Measurements from ENCODE around the gene RBBP7. TPM values are rescaled to one million over a fixed set of nuclear protein-coding genes. Genes with fewer than 3 reads are reported as not detected.

The RBBP7 gene
- total RNA-seq, 1 donor: 84.8 TPM

DNA sequence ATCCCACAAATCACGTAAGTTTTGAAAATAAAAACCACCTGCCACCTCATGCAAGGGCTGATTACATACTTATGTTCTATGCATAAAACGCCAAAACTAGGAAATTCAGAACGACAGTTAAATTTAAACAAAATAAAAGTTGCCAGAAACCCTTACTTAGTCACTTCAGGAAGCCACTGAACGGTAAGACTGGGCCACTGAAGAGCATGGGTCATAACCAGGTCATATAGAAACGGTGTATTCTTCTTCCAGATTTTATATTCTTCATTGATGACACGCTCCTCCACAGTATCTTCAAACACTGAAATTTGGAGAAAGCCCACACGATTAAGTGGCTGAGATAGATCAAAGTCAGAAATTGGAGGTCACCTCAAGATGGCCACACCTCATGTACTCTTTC lies 1.2 kb downstream of the RBBP7 start:
- DNase-seq (ENCODE audit: low read depth in 2 of 3, low spot score in 2 of 3): peak in 1 of 3 donors; percentile 2

DNA sequence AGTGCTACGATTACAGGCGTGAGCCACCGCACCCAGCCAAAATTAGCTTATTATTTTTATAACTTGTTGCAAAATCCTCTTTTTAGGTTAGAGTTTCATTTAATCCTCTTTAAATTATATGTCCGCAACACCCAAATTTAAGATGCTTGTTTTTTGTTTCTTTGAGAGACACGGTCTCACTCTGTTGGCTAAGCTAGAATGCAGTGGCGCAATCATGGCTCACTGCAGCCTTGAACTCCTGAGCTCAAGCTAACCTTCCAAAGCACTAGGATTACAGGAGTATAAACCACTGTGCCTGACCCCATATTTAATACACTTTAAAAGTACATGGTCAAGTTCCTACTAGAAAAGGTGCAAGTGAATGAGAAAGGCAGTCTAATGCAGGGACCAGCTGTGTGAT lies 2.2 kb downstream of the RBBP7 start:
- no peak for DNase-seq (ENCODE audit: low read depth in 2 of 3, low spot score in 2 of 3)

DNA sequence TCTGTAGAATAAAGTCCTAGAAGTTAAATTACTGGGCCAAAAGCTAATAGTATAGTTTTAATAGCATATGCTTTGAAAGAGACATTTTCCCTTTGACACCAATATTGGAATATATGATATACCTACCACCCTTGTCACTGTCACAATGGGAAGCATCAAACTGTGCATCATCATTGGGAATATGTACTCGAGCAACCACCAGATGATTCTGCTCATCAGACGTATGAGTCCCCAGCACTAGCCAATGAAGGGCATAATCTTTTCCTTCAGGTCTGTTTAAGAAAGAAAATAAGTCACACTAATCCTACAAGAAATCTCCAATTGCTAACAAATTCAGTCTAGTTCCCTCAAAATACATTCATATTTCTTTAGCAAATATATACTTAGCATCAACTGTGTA lies 7.3 kb downstream of the RBBP7 start:
- no peak for DNase-seq (ENCODE audit: low read depth in 2 of 3, low spot score in 2 of 3)

DNA sequence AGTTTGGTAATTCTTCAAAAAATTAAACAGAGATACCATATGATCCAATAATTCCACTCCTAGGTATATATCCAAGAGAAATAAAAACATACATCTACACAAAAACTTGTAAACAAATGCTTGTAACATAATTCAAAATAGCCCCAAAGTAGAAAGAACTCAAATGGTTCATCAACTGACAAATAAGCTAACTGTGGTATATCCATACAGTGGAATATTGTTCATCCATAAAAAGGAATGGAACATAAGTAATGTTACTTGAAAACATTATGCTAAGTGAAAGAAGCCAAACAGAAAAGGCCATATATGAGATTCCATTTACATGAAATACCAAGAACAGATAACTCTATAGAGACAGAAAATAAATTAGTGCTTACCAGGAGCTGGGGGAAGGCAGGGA lies 13.4 kb downstream of the RBBP7 start:
- no peak for DNase-seq (ENCODE audit: low read depth in 2 of 3, low spot score in 2 of 3)

DNA sequence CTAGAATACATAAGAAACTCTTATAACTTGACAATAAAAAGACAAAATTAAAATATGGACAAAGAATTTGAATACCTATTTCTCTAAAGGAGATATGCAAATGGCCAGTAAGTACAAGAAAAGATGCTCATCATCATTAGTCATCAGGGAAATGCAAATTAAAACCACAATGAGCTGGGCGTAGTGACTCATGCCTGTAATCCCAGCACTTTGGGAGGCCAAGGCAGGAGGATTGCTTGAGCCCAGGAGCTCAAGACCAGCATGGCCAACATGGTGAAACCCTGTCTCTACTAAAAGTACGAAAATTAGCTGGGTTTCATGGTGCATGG lies 14.1 kb downstream of the RBBP7 start:
- peak in 2 of 3 donors; percentile 5 to 14 for DNase-seq (ENCODE audit: low read depth in 2 of 3, low spot score in 2 of 3)

DNA sequence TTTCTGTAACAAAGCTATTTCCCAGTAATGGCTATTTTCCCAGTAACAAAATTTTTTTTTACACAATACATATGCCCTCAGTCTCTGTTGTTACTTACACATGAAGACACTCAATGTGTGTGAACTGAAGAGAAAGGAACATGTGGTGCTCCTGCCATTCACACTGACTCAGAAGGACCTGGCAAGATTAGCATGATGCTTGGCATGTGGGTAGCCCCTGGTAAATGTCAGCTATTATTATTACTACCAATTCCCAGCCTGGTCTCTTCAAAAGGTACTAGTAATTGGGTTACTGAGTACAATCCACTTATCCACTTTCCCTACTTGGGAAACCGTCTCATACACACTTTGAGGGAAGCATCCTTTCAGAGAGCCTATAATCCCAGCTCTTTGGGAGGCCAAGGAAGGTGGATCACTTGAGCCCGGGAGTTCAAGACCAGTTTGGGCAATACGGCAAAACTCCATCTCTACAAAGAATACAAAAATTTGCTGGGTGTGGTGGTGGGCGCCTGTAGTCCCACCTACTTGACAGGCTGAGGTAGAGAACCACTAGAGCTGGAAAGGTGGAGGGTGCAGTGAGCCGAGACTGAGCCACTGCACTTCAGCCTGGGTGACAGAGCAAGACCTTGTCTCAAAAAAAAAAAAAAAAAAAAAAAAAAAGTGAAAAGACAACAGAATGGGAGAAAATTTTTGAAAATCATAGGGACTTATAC lies 14.6 kb downstream of the RBBP7 start:
- no peak for DNase-seq (ENCODE audit: low read depth in 2 of 3, low spot score in 2 of 3)

DNA sequence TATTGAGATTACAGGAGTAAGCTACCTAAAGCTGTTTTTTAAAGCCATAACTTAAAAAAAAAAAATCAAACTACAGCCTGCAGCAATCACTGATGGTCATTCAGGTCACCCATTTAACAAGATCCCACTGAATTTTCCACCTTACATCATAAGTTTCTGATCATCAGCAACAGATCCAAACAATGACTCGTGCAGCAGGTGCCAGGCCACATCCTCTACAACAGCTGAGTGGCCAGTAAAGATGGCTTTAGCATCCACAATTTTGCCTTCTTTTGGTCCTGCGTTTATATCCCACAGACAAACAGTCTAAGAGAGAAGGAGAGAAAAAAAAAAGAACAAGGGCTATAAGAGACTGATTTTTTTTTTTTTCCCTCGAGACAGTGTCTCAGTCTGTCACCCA lies 16.6 kb downstream of the RBBP7 start:
- no peak for DNase-seq (ENCODE audit: low read depth in 2 of 3, low spot score in 2 of 3)

DNA sequence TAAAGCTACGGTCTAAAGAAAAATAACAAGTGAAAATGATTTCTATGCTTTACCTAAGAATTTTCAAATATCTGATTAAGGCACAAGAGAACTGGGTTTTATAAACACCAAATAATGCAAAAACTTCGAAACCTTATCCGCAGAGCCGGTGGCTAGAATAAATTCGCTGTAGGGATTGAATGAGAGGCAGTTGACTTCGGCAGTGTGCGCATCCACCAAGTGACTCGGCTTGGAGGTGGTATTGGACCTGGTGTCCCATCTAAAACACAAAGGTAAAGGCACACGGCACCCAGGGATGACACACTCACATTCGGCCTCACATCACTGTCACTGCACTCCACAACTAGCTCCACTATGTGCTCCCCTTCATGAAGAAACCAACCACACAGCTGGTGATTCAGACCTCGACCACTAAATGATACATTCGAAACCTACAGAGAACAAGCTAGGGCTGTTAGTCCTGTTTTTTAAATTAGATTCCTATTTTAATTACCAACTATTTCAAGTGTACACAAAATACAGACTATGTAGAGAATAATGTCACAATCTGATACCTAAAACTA lies 17.5 kb downstream of the RBBP7 start:
- no peak for DNase-seq (ENCODE audit: low read depth in 2 of 3, low spot score in 2 of 3)

DNA sequence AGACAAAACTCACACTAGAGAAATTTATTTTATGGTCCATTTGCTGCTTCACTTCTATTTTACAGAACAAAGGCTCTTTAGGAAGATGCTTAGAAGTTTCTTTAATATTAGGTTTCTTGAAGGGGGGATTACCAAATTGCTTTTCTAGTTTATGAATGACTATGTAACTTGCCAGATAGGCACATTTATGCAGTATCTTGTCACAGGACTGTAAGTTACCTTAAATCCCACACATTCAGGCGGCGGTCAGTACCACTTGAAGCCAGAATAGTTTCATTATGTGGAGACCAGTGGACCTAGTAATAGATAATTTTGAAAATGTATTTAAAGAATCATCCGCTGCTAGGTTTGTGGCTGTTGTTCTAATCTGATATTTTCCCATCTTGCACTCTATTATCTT lies 18.3 kb downstream of the RBBP7 start:
- DNase-seq (ENCODE audit: low read depth in 2 of 3, low spot score in 2 of 3): no peak

DNA sequence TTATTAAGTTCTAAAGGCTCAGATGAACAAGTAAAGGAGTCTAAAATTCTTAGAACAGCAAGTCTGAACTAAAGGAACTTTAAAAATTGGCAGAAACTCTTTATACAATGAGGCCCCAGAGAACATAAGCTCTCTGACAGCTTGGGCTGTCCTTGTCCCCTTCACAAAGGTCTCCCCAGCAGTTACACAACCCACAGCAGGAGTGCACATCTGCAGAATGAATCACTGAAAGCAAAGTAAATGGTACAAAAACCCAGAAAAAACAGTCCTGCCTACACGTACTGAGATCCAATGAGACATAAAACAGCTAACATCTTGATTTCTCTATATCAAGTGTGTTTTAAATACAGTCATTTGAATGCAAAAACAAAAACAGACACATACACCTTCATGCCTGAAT lies 18.7 kb downstream of the RBBP7 start:
- no peak for DNase-seq (ENCODE audit: low read depth in 2 of 3, low spot score in 2 of 3)

DNA sequence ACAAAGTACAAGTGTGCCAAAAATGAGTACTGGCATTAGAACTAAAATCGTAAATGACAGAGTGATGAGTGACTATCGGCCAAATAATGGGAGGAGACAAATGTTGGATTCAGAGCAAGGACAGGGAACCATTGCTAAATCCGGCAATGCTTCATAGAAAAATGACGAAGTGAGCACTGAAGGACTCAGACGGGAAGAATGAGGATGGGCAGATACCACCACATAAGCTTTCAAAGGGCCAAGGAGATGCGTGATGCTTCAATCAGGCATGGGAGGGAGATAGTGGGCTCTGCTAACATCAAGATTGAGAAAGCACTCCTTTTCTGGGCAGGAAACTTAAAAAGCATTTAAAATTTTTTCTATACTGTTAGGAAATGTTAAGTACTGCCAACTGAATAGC lies 21.6 kb downstream of the RBBP7 start:
- no peak for DNase-seq (ENCODE audit: low read depth in 2 of 3, low spot score in 2 of 3)

DNA sequence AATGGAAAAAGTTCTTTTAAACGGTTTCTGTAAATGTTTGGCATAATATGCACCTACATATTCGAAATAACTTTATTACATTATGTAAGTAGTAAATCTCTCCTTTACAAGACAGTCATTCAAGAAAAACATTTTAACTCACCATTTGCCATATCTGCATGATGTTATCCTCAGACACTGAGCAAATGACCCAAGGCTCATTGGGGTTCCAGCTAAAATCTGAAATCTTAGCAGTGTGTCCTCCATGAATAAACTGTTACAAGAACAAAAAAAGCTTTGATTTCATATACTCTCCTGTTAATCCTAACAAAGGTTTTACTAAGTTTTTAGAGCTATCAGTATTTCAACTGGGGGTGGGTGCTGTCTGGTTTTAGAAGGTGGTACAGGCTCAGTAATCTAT lies 24.5 kb downstream of the RBBP7 start:
- no peak for DNase-seq (ENCODE audit: low read depth in 2 of 3, low spot score in 2 of 3)

DNA sequence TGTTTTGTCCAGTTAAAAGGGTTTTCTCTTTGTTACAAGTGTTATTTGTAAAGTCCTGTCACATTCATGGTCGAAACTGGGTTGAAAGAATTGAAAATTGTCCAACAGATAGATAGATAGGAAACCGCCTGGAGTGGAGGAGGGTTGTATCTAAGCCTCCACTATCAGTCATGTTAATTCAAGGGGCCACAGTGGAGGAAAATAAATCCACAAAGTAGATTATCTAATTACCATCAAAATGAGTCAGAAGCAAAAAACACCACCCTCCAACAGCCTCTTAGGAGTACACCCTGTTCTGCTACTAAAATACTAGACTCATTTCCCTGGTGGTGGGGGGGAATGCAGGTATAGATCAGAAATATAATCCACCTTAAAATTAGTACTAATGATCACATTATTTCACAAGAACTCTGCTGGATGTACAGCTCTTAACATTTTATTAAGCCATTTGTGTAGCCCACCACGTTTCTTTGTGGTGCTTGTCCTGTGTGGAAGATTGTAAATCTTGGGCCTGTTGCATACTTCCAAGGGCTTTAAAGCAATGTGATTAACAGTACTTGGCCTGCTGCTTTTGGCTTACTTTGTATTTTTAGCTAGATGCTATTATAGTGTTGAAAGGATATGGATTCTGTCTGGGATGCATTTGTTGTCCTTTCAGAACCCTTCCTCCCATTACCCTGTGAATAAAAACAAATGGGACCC lies 26.8 kb downstream of the RBBP7 start:
- no peak for DNase-seq (ENCODE audit: low read depth in 2 of 3, low spot score in 2 of 3)

DNA sequence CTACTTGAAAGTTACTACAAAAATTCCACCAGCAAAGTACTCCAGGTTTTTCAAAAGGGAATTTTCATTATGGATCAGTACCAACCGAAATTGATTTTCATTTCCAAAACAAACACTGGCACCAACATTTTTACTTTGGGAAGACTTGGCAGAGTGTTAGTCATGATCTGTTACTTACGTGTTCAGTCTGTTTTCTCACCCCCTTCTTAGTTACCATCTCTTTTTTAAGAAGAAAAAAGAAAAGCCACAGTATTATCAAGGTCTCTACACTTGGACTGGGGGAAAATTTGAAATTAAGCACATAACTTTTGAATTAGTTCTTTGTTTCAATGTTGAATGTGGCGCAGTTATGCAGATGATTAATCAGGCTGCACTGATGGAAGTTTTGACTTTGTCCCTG lies 27.5 kb downstream of the RBBP7 start:
- no peak for DNase-seq (ENCODE audit: low read depth in 2 of 3, low spot score in 2 of 3)

DNA sequence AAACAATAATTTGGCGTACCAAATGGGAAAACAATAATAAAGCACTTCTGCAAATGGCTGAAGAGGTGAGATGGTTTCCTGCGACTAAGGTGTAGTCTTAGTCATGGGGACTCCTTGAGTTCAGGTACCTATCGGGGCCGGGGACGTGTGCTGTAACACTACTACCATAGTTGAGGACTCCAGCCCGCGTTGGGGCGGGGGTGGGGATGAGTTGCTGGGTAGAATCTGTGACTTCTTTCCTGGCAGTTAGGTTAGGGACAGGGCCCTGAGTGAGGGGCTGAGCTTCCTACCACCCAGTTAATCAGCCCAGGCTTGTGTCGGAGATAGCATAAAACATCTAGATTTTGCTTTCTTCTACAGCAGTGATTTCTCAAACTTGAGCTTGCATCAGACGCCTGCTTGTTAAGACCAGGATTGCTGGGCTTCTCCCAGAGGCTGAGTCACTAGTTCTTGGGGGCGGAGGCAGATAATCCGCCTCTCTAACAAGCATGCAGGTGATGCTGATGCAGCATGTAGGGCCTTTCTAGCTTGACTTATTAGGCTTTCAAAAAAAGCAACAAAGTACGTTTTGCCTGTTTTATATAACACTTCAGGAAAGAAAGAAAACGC lies 30.2 kb downstream of the RBBP7 start:
- no peak for DNase-seq (ENCODE audit: low read depth in 2 of 3, low spot score in 2 of 3)

DNA sequence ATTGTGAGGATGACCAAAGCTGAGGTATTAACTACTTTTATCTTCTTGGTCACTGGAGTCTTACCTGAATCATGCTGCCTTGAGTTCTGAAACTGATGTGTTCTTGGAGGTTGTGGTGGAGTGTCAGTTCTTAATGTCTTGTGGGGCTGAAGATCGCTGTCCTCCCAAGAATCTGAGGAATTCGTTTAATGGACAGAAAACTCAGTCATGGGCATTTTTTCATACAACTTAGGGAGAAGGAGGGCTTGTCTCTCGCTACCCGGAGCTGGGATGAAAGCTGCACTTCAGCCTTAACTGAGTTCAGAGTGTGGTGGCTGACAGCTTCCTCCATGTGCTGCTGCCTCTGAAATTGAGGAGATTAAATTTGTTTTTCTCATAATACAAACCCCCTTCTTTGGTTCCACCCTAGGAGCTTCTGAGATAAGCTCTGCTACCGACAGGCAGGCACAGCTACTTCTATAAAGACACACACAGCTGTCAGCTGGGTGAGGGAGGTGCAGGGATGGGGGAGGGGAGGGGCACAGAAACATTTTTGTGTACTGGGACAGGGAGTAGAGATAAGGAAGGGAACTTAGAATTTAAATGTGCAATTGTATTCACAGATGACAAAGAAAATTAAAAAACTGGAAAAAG lies 30.8 kb downstream of the RBBP7 start:
- no peak for DNase-seq (ENCODE audit: low read depth in 2 of 3, low spot score in 2 of 3)

DNA sequence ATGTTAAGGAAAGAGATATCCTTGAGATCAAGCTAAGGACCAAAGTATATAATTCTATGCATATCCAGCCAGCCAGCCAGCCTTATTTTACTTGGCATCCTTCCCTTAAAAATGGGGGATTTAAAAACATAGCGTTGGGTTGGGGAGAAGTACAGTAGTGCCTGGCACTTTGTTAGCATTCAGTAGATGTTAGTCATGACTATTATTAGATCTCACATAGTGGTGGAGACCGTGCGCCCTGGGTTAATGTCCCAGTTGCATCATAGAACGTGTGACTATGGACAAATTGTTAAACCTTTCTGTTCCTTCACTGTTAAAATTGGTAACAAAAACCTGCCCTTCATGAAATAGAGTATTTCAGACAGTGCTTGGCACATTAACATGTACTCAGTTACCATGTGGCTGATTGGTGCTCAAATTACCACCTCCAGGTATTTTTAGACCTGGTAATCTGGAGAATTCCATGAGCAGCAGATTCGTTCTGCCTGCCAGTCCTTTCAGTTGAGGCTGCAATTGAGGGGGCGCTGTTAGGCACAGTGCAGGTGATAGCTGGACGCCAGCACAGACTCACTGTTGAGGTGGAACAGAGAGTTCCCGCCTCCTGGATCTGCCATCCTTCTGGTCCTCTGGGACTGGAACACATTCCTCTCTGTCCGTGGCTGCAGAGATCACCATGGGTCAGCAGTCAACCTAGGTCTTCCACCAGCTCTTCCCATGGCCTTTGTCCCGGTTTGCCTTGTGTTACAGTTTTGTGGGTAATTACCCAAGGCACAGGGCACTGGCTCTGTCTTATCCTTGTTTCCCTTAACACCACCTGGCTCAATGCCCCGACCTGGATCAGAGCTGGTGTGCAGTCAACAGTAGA lies 31.7 kb downstream of the RBBP7 start:
- DNase-seq (ENCODE audit: low read depth in 2 of 3, low spot score in 2 of 3): no peak

DNA sequence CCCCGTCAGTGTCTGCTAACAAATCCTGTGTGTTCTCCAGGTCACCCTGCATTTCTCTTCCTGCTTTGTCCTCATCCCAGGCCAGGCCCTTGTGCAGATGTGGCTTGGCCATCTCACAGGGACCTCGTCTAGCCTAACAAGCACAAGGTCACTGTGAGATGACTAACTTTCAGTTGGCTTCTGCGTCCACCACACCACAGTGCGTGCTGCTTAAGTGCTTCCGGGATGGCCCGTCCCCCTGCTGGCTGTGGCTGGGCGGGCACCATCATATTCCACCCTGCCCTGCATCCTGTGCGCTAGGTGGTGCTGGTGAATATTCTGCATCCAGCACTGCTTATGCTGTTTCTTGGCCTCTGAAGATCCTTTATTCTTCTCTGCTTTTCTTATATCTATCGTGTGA lies 33.8 kb downstream of the RBBP7 start:
- peak in 2 of 3 donors; percentile 29 to 50 for DNase-seq (ENCODE audit: low read depth in 2 of 3, low spot score in 2 of 3)

DNA sequence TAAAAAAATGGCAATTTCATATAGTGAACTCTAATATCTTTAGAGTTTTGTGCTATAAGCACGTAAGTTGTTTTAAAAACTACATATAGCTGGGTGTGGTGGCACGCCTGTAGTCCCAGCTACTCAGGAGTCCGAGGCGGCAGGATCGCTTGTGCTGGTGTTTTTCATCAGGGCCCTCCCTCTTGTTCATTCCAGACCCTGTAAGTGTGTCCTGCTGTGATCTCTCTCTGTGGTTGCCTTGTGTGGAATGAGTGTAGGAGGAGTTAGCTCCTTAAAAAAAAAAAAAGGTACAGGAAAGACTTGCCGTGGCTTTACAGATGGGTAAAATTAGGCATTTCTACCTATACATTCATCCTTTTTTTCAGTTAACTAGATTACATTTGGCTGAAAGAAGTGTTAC lies 35.4 kb downstream of the RBBP7 start:
- no peak for DNase-seq (ENCODE audit: low read depth in 2 of 3, low spot score in 2 of 3)

DNA sequence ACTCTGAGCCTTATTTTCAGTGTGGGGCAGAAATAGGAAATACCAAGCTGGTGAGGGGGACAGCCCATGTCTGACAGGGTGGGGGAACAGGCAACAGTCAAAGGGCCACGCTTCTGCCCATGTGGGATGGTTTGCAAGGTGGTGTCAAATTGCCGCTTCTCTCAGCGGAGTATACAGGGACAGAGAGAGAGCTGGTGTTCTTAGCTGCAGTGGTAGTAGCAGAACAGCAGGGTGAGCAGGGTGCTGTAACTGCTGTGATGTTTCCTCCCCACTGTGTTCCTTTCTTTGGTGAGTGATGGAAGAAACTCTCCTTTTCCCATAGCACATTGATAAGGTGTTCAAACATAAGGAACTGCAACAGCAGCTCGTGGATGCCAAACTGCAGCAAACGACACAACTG lies 37.9 kb downstream of the RBBP7 start:
- no peak for DNase-seq (ENCODE audit: low read depth in 2 of 3, low spot score in 2 of 3)
